ENCODE data around the gene TCEAL1. TPM values are rescaled to one million over a fixed set of nuclear protein-coding genes. Genes with fewer than 3 reads are reported as not detected.

Gene TCEAL1
- total RNA-seq (2014; rRNA removed; shearing (Covaris generic)), result 11.7 and 28.2 TPM in 2 replicates
- total RNA-seq (2022), result 17.4 and 18.1 TPM in 2 replicates
- percentile 57 among the genes with signal in this experiment for Bru-seq, nascent RNA
- percentile 84 among the genes with signal in this experiment for BruChase-seq, experiment 1, labeled RNA remaining after a 6-hour chase
- percentile 82 among the genes with signal in this experiment for BruChase-seq, experiment 2, labeled RNA remaining after a 2-hour chase
- long read RNA-seq, partial matches to known transcripts, result 3 of 14 reads
- long read RNA-seq, other reads (novel, unspliced or antisense), result 3 of 14 reads

DNA sequence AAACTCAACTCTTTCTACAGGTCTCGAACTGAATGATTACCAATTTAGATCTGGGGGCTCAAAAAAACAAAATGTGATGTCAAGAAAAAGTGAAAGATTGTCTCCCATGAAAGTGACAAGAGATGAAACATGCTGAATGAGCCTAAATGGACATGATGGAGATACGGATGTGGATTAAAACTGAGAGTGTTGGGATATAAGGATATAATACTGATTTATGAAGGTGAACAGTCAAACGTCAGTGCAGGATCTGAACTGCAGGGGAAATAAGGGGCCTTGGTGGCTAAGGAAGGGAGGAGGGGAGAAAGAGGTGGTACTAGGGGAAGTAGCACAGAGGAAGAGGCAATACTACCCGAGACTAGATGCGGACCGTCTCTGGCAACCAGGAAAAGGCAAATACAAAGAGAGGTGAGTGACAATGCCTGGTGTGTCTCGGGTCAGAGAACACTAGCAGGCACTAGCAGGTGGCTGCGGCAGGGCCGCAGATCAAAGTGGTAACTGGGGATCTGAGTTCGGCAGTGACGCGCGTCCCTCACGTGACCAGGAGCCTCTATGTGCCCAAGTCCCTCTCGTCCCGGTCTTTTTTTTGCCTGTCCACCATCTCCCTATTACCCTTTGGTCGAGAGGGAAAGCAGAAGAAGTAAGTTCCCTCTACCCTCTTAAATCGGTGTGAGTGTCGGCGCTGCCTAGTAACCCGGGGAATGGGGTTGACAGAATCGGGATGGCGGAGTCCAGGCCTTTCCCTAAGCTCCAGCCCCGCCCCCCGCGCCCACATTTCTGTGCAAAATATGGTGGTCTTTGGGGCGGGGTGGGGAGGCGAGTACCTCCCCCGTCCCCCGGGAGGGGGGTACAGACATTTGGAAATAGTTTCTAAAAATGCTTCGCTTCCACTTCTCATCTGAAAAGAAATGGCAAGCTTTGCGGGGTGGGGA is at the start of gene TCEAL1:
Gene TCEAL1 (plus strand): TSS at position 590 of the 932 bp plus-strand sequence. CDS start 942 bp downstream, outside the sequence.
- peak; percentile 79 for DNase-seq (ENCODE audit: low spot score)
- Histone ChIP-seq H3K4me2 (ENCODE audit: low read length) (peak within 1 kb of the TSS; percentile 96), H3K79me2 (ENCODE audit: insufficient read depth, low read depth, low read length) (no peaks in the 10 kb centered on the region), H3K9me2 (ENCODE audit: insufficient read depth, low read length) (no peaks in the 10 kb centered on the region), H2AFZ (ENCODE audit: low read length) (peak within 1 kb of the TSS; percentile 99), H3K9me3 (ENCODE audit: low read length) (no peaks in the 10 kb centered on the region), H3K4me3 (ENCODE audit: low read depth, low read length, poor library complexity, severe bottlenecking) (peak within 1 kb of the TSS; percentile 80), H3K27ac (ENCODE audit: low read depth, low read length, poor library complexity, severe bottlenecking) (peak within 1 kb of the TSS; percentile 81), H3K4me1 (ENCODE audit: insufficient read depth, low read length, poor library complexity, severe bottlenecking) (peaks cover 21% of the 10 kb centered on the region), H3K36me3 (ENCODE audit: insufficient read depth, low read length) (no peaks in the 10 kb centered on the region), H4K20me1 (ENCODE audit: insufficient read depth, low read length) (no peaks in the 10 kb centered on the region)
- ChIA-PET CTCF (ENCODE audit: unreplicated experiment) (interaction anchor here (0.7 to 0.8 kb wide), 2 partner anchors 25 to 766 kb away, joined by 4 to 6 read pairs; no protein-coding TSS in a partner anchor), POLR2A (interaction anchor here (0.6 to 1.6 kb wide), 3 partner anchors 23 to 929 kb away, joined by 3 to 13 read pairs (median 3); no protein-coding TSS in a partner anchor)
- intact Hi-C loops (cut with micrococcal nuclease; ENCODE audit: unreplicated experiment), result loop anchor here (2.0 kb wide), 1 partner anchor 58 kb away; the partner anchor contains the start of gene MORF4L2
- TF ChIP-seq, protein P1, sequence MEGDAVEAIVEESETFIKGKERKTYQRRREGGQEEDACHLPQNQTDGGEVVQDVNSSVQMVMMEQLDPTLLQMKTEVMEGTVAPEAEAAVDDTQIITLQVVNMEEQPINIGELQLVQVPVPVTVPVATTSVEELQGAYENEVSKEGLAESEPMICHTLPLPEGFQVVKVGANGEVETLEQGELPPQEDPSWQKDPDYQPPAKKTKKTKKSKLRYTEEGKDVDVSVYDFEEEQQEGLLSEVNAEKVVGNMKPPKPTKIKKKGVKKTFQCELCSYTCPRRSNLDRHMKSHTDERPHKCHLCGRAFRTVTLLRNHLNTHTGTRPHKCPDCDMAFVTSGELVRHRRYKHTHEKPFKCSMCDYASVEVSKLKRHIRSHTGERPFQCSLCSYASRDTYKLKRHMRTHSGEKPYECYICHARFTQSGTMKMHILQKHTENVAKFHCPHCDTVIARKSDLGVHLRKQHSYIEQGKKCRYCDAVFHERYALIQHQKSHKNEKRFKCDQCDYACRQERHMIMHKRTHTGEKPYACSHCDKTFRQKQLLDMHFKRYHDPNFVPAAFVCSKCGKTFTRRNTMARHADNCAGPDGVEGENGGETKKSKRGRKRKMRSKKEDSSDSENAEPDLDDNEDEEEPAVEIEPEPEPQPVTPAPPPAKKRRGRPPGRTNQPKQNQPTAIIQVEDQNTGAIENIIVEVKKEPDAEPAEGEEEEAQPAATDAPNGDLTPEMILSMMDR (conservative IDR thresholded peaks at IDR 0.05; ENCODE audit: low read length), result no peak
- no peak for TF ChIP-seq EZH2phosphoT487 (IDR thresholded peaks at IDR 0.05; ENCODE audit: borderline replicate concordance, low read depth, low read length)
- BruUV-seq (replicated peaks), result no TSS peak

DNA sequence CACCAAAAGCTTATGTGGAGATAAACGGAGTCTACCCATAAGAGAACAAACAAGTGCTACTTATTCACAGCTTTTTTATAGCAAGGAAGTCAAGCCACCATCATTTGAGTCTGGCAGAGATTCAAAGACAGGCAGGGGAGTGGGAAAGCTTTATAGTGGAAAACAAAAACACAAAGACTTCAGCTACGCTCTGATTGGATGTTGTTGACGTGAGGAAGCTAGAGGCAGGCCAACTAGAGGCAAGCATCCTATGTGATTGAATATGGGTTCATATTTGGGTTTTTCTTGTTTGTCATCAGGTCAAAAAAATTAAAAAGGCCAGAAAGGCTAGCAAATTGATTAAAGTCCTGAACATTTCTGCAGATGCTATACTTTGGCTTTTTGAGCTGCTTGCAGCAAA is 44.2 kb upstream of the TCEAL1 start:
- Histone ChIP-seq H3K4me3 (ENCODE audit: low read depth, low read length, poor library complexity, severe bottlenecking) (no peak overlapping the region), H3K4me2 (ENCODE audit: low read length) (peak overlapping the region; percentile 69), H3K9me2 (ENCODE audit: insufficient read depth, low read length) (no peaks in the 10 kb centered on the region), H3K79me2 (ENCODE audit: insufficient read depth, low read depth, low read length) (no peaks in the 10 kb centered on the region), H3K27ac (ENCODE audit: low read depth, low read length, poor library complexity, severe bottlenecking) (no peak overlapping the region), H3K36me3 (ENCODE audit: insufficient read depth, low read length) (no peaks in the 10 kb centered on the region), H3K9me3 (ENCODE audit: low read length) (no peaks in the 10 kb centered on the region), H3K4me1 (ENCODE audit: insufficient read depth, low read length, poor library complexity, severe bottlenecking) (peaks cover 5% of the 10 kb centered on the region), H2AFZ (ENCODE audit: low read length) (peak overlapping the region; percentile 83; the same call in 1 of the 2 replicates), H4K20me1 (ENCODE audit: insufficient read depth, low read length) (no peaks in the 10 kb centered on the region)
- POLR2A ChIA-PET, result interaction anchor here (0.6 to 0.7 kb wide), 2 partner anchors 20 to 37 kb away, joined by 3 read pairs; no protein-coding TSS in a partner anchor
- BruUV-seq (replicated peaks), result no TSS peak
- intact Hi-C loops (cut with micrococcal nuclease; ENCODE audit: unreplicated experiment), result no loop called here
- DNase-seq (ENCODE audit: low spot score), result no peak
- TF ChIP-seq EZH2phosphoT487 (IDR thresholded peaks at IDR 0.05; ENCODE audit: borderline replicate concordance, low read depth, low read length), result no peak
- TF ChIP-seq, protein P1 (conservative IDR thresholded peaks at IDR 0.05; ENCODE audit: low read length), result no peak
- CTCF ChIA-PET (ENCODE audit: unreplicated experiment), result interaction anchor here (0.9 kb wide), 1 partner anchor 17 kb away, joined by 4 read pairs; no protein-coding TSS in a partner anchor

Data from OCI-LY7 (cell line).